ENCODE measurements around the gene HEATR9. TPM values are rescaled to one million over a fixed set of nuclear protein-coding genes. Genes with fewer than 3 reads are reported as not detected.

Gene HEATR9
- total and polyA plus RNA-seq, 2 experiments from 2014 or later: not detected

- Histone ChIP-seq H3K27me3 (no peaks in the 10 kb centered on the region), H3K9me2 (replicated peaks; ENCODE audit: insufficient read depth) (no peaks in the 10 kb centered on the region), H3K36me3 (replicated peaks; ENCODE audit: insufficient read depth, low read depth) (no peaks in the 10 kb centered on the region), H2AFZ (no peak within 1 kb of the TSS), H3K79me2 (no peaks in the 10 kb centered on the region), H3K27ac (no peak within 1 kb of the TSS), H3K4me2 (no peak within 1 kb of the TSS), H3K4me3 (no peak within 1 kb of the TSS), H3K9me3 (ENCODE audit: low read depth) (no peaks in the 10 kb centered on the region), H3K4me1 (ENCODE audit: insufficient read depth) (no peaks in the 10 kb centered on the region), H4K20me1 (ENCODE audit: insufficient read depth, poor library complexity, severe bottlenecking) (no peaks in the 10 kb centered on the region)
- 89% methylated on average over 11 of the region's 11 CpGs for WGBS (ENCODE audit: low lambda C conversion rate, missing lambda C conversion rate)
- TF ChIP-seq CTCF (IDR thresholded peaks at IDR 0.05; ENCODE audit: poor library complexity) (no peak), EZH2 (IDR thresholded peaks at IDR 0.05; ENCODE audit: borderline replicate concordance) (no peak), EZH2phosphoT487 (IDR thresholded peaks at IDR 0.05; ENCODE audit: low read depth, severe bottlenecking, unreplicated experiment) (no peak)
- DNase-seq (ENCODE audit: low spot score): no peak
Measured at GRCh38 chr17:35879773-35880654, 11.3 kb upstream of the HEATR9 start, which contains the start of gene CCL5. Gene CCL5, minus strand, starts transcription at chr17:35880360.

GRCh38 chr17:35878361-35878760 lies 9.7 kb upstream of the HEATR9 start:
- no peak overlapping the region for H3K4me2 ChIP-seq
- H3K79me2 ChIP-seq: no peaks in the 10 kb centered on the region
- no peaks in the 10 kb centered on the region for H3K9me3 ChIP-seq (ENCODE audit: low read depth)
- no peaks in the 10 kb centered on the region for H3K9me2 ChIP-seq (replicated peaks; ENCODE audit: insufficient read depth)
- no peak for DNase-seq (ENCODE audit: low spot score)
- no peaks in the 10 kb centered on the region for H3K36me3 ChIP-seq (replicated peaks; ENCODE audit: insufficient read depth, low read depth)
- H3K4me1 ChIP-seq (ENCODE audit: insufficient read depth): no peaks in the 10 kb centered on the region
- no peaks in the 10 kb centered on the region for H4K20me1 ChIP-seq (ENCODE audit: insufficient read depth, poor library complexity, severe bottlenecking)
- TF ChIP-seq CTCF (IDR thresholded peaks at IDR 0.05; ENCODE audit: poor library complexity) (no peak), EZH2phosphoT487 (IDR thresholded peaks at IDR 0.05; ENCODE audit: low read depth, severe bottlenecking, unreplicated experiment) (no peak), EZH2 (IDR thresholded peaks at IDR 0.05; ENCODE audit: borderline replicate concordance) (no peak)
- no peak overlapping the region for H3K27ac ChIP-seq
- 91% methylated on average over 4 of the region's 4 CpGs for WGBS (ENCODE audit: low lambda C conversion rate, missing lambda C conversion rate)
- H3K27me3 ChIP-seq: no peaks in the 10 kb centered on the region
- no peak overlapping the region for H2AFZ ChIP-seq
- H3K4me3 ChIP-seq: no peak overlapping the region

DNA sequence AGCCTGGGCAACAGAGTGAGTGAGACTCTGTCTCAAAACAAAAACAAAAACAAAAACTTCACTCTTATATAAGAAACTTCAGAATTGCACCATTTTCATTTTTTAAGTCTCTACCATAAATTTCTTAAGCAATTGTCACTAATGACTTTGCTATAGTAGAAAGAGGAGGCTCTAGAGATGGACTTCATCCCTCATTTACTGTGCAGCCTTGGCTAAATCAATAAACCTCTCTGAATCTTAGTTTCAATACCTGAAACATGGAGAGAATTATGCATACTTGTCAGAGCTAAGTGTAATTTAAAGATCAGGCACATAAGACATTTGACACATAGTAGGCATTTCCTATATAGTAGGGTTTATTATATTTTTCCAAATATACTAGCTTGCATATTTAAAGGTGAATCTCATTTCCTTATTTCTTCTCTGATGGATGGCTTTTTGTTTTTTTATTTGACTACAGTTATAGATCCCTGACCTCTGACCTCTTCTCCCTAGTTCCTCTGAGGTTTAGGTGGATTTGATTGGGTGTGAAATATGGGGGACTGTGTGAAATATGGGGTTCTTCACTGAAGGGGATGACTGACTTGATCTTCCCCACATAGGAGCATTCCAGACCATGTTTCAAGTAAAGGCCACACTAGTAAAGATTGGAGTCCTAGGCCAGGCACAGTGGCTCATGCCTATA lies 8.8 kb upstream of the HEATR9 start:
- H3K79me2 ChIP-seq: no peaks in the 10 kb centered on the region
- H3K4me2 ChIP-seq: no peak overlapping the region
- no peak overlapping the region for H3K4me3 ChIP-seq
- H3K4me1 ChIP-seq (ENCODE audit: insufficient read depth): no peaks in the 10 kb centered on the region
- no peaks in the 10 kb centered on the region for H3K9me2 ChIP-seq (replicated peaks; ENCODE audit: insufficient read depth)
- H2AFZ ChIP-seq: no peak overlapping the region
- DNase-seq (ENCODE audit: low spot score): no peak
- no peaks in the 10 kb centered on the region for H3K36me3 ChIP-seq (replicated peaks; ENCODE audit: insufficient read depth, low read depth)
- no peaks in the 10 kb centered on the region for H3K27me3 ChIP-seq
- no peaks in the 10 kb centered on the region for H3K9me3 ChIP-seq (ENCODE audit: low read depth)
- TF ChIP-seq EZH2phosphoT487 (IDR thresholded peaks at IDR 0.05; ENCODE audit: low read depth, severe bottlenecking, unreplicated experiment) (no peak), CTCF (IDR thresholded peaks at IDR 0.05; ENCODE audit: poor library complexity) (no peak), EZH2 (IDR thresholded peaks at IDR 0.05; ENCODE audit: borderline replicate concordance) (no peak)
- no peaks in the 10 kb centered on the region for H4K20me1 ChIP-seq (ENCODE audit: insufficient read depth, poor library complexity, severe bottlenecking)
- H3K27ac ChIP-seq: no peak overlapping the region

Measured in hepatocyte (in vitro differentiated cells).